GM21528 (cell line): ENCODE measurements around the gene TMEM135.
"Not testable (repeated sequence)": the region's sequence is repeated elsewhere in the genome, so short reads cannot be mapped to it uniquely, and the experiment has no call there.

Experiments used
- ATAC-seq: cut with Tn5 transposase; IDR thresholded peaks from one replicate; pipeline ENCODE4 v1.9.1; 2021; ENCODE audit warnings: mild to moderate bottlenecking, moderate library complexity; ENCODE audit not compliant: unreplicated experiment, low FRiP score

The TMEM135 gene

DNA sequence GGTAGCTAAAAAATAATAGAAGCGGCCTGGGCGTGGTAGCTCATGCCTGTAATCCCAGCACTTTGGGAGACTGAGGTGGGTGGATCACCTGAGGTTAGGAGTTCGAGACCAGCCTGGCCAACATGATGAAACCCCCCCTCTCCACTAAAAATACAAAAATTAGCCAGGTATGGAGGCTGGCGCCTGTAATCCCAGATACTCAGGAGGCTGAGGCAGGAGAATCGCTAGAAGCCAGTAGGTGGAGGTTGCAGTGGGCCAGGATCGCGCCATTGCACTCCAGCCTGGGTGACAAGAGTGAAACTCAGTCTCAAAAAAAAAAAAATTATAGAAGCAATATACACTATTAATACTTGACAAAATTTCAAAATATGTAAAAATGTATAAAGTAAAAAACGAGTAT lies 150.7 kb downstream of the TMEM135 start:
- ATAC-seq, result not testable (repeated sequence)

DNA sequence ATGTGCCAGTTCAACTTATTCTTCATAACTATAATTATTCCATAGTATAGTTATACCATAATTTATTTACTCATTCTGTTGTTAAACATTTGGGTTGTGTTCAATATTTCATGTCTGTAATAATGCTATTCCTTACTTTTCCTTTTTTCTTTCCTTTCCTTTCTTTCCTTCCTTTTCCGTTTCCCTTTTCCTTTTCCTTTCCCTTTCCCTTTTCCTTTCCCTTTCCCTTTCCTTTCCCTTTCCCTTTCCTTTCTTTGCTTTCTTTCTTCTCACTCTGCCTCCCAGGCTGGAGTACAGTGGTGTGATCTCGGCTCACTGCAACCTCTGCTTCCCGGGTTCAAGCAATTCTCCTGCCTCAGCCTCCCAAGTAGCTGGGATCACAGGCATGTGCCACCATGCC lies 151.2 kb downstream of the TMEM135 start:
- ATAC-seq, result not testable (repeated sequence)

DNA sequence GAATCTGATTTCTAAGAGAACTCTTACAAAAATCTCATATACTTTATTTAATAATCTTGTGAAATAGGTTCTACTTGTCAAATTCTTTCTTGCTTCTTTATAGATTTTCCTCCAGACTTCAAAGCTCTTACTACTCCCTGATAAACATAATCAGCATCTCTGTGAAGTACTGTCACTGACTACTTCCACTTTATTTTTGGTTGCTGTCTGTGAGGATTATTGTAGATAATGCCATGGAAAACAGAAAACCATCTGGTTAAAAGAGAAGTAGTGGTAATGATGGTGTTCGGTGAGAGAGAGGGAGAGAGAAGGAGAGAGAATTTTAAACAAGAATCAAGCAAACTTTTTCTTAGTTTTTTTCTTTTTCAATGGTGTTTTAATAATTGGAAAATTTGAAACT lies 152.3 kb downstream of the TMEM135 start:
- no peak for ATAC-seq

DNA sequence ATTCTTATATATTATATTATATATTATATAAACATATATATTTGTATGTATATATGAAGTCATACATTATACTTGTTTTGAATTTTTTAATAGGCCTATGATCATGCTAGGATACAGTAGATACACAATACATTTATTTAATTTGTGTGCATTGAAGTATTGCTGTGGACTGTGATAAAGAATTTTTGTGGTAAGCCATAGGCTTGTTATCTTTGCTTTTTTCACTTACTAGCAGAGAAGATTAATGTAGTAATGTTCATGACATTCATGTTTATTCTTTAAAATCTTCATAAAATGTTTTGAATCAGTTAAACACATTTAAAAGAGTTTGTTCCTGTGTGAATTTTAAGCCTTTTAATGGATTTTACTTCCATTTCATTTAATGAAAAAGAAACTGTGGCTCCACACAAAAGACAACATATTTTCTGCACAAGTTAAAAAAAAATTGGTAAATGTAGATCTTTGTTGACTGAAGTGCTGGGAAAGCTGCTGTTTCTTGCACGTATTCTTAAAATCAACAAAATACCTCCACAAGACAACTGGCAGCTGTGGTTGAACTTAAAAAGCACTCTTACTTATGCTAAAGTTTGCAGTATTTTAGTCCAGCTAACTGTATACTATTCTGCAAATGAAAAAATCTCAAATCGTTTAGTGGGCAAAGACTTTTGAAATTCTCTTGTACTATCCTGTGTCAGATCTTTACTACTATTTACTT lies 156.2 kb downstream of the TMEM135 start:
- ATAC-seq, result no peak

DNA sequence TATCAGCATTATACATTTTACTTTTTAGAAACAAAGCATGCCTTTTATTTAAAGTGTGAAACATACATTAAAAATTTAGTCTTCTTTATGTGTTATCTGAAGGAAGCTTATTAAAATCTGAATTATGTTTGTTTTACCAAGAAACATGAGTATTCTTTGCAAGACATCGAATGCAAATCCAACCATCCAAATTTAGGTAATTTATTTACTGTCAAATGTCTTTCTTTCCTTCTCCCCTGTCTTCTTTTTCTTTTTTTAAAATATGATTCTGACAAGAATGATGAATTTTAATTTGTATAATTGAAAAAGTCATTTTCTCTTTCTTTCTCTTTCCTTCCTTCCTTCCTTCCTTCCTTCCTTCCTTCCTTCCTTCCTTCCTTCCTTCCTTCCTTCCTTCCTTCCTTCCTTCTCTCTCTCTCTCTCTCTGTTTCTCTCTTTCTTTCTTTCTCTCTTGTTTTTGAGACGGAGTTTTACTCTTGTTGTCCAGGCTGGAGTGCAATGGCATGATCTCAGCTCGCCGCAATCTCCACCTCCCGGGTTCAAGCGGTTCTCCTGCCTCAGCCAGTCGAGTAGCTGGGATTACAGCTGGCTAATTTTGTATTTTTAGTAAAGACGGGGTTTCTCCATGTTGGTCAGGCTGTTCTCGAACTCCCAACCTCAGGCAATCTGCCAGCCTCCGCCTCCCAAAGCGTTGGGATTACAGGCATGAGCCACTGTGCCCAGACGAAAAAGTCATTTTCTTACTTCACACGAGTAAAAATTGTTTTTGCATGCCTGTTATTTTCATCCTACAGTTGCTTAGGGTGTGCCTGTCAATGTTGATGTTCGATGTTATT lies 157.5 kb downstream of the TMEM135 start:
- no peak for ATAC-seq

DNA sequence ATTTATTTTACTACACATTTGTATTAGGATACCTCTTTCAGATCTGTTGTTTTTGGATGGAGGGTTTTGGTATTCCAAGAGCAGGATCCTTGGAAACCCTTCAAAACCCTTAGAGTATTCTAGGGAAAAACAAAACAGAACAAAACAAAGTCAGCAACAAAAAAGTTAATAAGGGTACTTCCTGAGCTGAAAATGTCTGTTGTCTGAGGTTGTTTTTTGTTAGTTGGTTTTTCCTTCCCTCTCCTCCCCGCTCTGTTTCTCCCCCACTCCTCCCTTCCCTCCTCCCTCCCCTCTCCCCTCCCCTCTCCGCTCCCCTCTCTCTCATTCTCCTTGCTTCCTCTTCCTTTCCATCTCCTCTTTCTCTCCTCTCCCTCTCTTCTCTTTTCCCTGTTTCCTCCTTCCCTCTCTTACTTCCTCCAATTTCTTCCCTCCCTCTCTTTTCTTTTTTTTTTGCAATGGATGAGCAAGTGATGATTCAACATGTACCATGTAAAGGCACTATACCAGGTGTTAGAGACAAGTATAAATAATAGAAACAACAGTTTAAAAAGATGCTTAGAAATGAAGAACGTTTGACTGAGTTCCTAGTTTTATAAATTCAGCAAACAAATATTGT lies 160.6 kb downstream of the TMEM135 start:
- no peak for ATAC-seq

DNA sequence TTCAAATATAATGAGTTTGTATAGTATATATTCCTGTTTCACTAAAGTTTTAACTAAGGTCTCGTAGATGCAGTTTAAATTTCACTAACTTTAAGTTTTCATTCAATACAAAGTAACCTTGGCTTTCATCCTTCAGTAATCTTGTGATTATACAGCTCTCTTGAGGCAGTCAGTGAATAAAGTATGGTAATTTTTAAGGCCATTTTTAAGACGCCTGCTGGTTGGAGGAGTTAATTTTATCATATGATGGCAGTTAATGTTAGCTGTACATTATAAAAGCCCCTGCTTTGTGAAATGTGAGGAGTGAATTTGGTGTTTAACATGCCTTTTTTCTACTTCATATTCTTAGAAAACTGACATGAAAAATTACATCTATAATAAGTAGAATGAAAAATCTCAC lies 163.6 kb downstream of the TMEM135 start:
- no peak for ATAC-seq

DNA sequence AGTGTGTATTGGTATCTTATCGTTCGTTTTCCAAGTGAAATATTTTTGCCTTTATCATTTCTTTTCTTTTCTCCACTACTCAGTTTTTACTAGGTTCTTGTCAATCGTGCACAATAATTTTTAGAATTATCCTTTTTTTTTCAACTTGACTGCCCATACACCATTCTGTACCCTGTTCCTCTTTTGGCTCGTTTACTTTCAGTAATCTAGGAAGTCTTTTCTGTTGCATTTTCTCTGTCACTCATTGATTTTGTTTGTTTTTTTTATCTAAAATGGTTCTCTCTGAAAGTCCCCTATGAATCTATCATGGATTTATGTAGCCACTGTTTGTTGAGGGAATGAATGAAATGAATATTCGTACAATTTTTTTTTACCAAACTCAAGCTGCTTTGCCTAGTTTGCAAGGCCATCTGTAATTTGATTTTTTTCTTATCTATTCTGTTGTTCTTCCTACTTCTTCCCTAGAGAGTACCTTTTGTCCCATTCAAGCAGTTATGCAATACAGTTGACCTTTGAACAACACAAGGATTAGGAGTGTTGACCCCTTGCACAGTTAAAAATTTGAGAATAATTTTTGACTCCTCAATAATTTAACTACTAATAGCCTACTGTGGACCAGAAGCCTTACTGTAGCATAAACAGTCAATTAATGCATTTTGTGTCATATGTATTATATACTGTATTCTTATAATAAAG lies 166.3 kb downstream of the TMEM135 start:
- ATAC-seq, result no peak

DNA sequence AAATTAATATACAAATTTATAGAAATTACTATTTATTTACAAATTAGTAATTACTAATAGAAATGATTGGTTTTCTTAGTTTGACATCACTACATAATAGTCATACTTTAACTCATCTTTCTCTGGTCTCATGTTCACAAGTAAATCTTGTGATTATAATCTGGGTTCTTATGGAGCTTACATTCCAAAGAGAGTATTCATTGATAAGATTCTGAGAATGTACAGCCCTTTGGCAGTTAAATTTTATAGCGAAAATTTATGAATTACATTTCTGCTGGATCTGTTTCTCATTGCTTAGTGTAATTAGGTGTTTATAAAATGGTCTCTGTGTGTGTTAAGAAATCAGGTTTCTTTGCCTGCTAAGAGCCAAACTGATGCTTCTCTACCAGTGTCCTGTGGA lies 175.2 kb downstream of the TMEM135 start:
- no peak for ATAC-seq

DNA sequence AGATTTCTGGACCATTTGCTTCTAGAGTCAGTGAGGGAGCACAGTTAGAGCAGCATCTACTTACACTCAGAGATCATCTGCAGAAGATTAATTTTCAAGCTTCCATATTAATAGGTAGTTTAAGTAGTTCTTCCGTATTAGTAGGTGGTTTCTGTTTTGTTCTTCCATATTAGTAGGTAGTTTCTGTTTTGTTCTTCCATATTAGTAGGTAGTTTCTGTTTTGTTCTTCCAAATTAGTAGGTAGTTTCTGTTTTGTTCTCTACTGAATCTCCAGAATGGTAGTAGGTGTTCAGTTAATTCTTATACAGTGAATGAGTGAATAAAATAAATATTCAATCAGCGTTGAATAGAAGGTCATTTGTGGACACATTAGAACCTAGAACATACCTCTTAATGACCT lies 175.7 kb downstream of the TMEM135 start:
- peak; percentile 72 for ATAC-seq

GRCh38 chr11:87215236-87215635 lies 177.5 kb downstream of the TMEM135 start:
- no peak for ATAC-seq

- ATAC-seq, result no peak
Observed at GRCh38 chr11:87219266-87219665, 181.5 kb downstream of the TMEM135 start.

DNA sequence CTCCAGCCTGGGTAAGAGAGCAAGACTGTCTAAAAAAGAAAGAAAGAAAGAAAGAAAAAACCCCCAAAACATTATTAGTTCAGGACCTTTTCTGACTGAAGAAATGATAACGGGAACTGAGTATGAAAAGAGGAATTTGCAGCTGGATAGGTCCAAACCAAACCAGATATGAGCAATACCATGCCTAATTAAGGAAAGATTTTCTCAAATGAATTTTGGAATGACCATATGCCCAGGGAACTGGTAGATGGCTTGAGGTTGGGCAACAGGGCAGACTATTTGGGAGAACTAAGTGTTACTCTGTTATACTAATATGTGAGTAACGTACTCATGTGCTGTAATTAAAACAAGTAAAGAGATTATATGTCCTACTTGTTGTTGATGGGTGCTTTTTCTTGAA lies 186.1 kb downstream of the TMEM135 start:
- no peak for ATAC-seq

- ATAC-seq, result no peak
Observed at GRCh38 chr11:87224486-87224885, 186.8 kb downstream of the TMEM135 start.

GRCh38 chr11:87228820-87229219 lies 191.1 kb downstream of the TMEM135 start:
- ATAC-seq, result no peak

DNA sequence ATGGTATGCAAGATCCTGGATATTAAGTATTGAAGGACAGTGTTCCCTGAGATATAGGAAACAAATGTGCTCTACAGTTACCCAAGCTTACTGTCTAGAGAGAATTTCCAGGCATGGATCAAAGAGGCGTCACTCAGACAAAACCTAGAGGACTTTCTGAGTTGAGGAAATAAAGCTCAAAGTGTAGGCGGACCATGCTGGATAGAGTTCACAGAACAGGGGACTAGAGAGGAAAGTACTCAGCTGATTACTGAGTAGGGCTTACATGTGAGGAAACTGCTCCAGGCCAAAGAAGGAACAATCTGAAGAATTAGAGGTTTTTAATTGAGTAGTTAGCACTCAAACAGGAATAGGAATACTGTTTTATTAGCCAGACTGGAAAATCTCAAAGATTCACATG lies 193.3 kb downstream of the TMEM135 start:
- no peak for ATAC-seq

DNA sequence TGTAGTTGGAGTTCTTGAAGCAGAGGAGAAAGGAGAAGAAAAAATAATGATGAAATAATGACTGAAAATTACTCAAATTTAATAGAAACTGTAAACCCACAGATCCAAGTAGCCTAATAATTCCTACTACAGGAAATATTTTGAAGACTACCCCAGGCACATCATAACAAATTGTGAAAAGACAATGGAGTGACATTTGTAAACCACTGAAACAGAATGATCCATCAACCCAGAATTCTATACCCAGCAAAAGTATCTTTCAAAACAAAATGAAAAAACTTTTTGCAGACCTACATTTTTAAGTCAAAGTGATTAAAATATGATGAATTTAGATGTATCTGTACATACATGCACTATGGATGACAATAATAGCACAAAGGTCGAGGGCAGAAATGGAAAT lies 194.6 kb downstream of the TMEM135 start:
- ATAC-seq, result no peak

DNA sequence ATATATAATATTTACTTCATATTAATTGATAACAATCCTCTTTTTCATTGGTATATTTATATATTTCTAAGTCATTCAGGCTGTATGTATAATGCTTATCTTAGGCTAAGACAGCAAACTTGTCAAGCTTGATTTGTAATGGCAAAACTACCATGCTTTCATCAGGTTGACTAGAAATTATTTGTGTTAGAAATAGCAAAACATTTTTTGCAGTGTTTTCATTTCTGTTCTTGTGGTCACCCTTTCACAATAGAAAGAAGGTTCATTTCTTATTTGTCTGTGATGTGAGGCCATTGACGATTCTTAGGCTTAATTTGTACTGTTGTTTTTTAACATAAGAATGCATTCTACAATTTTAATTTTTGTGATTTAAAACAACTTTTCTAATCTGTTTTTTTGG lies 197.6 kb downstream of the TMEM135 start:
- no peak for ATAC-seq

- no peak for ATAC-seq
Observed at GRCh38 chr11:87236368-87236767, 198.6 kb downstream of the TMEM135 start.

DNA sequence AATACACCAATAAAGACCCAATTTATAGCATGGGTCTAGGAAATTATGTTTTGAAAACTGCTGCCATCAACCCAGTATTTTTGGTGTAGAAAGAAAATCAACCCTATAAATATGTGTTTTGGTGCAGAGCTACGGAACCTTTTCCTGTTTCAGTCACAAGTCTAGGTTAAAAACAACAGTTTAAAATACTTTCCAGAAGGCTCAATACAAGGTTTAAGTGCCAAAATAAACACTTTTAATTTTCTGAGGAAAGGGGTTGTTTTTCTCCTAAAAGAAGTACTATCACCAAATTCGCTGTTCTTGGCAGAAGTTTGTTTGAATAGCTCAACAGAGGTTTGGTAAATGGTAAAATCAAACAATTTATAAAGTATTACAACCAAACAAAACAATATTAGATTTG lies 201.3 kb downstream of the TMEM135 start:
- no peak for ATAC-seq

DNA sequence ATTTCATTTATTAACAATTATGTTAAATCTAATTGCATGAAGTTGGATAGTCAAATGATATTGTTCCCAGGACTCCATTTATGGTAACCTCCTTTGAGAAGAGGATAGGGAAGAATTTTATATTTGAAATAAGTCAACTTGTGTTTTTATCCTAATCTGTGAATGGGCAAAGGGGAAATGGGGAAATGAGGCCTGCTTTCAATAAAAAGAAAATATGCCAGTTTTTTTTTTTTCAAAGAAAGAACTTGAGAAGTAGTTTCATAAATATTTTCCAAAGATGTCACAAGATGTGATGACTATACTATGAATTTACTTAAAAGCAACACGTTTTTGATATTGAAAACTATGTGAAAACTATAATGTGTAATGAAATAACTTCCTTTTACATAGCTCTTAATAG lies 201.8 kb downstream of the TMEM135 start:
- ATAC-seq, result no peak
